Left cardiac atrium (tissue), 4 donors: ENCODE results near the gene PIP5K1B. TPM values are rescaled to one million over a fixed set of nuclear protein-coding genes. Genes with fewer than 3 reads are reported as not detected.
A peak's percentile ranks its signal among the peaks of the same experiment; 100 is the strongest.

Source experiments
- ATAC-seq, 2 donors: fragments of 200-7000 bp; cut with Tn5 transposase; one replicate each; pipeline ENCODE4 v1.9.1; 2020; ENCODE audit warnings: mild to moderate bottlenecking in 2 of 2, moderate library complexity in 2 of 2
- DNase-seq: peaks from one replicate; pipeline ENCODE4 v3.0.0-alpha.2; 2020
- intact Hi-C, 2 donors: fragments of 100-400 bp; cut with DNase I; formaldehyde crosslinking; loops; one replicate each; pipeline versions ENCODE4 v1.14.1 to v1.15.1; 2022 to 2023
- total RNA-seq, 2 donors: library from RNA; stranded (reverse); fragmentation: NEBNext Ultra II Directional; extraction: Animal tissue kit (Norgen Biotek cat#: 25700); gene quantifications; one replicate each; pipeline ENCODE4 v1.2.1, GENCODE V29; 2021
- donor health status: DM: no; HTN: yes; CAD: no.
- donor health status: DM: no; HTN: yes; CAD: no; lungs with severe emphysema.
- donor health status: DM: yes; HTN: yes; CAD: no.
- donor health status: Dilated cardiomyopathy.

The PIP5K1B gene
- total RNA-seq, 2 donors from 2014 or later: 47.0 to 50.1 TPM

- intact Hi-C loops: loop anchor here in 1 of 2 donors (10.0 kb wide), 1 partner anchor 209 kb away; no protein-coding TSS in a partner anchor
- ATAC-seq (no peak), DNase-seq (no peak)
Measured at GRCh38 chr9:68785965-68786364, 80.9 kb downstream of the PIP5K1B start.

DNA sequence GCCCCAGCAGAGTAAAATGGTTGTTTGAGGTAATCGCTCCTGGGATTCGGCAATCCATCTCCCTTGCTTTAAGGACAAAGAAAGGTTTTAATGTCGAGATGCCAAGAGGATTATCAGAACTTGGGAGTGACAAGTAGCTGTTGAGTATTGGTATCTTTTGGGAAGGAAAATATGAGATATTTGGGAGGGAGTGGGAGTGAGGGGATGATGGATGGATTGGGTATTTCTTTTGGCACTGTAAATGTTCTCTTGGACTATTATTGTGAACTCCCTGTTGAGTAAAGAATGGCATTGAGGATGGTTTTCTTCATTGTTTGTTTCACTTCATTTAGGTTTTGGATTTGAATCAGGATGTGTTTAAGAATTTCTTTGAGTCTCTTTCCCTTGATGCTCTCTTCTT is 86.1 kb downstream of the PIP5K1B start:
- intact Hi-C loops: no loop called here
- DNase-seq (no peak), ATAC-seq (peak; percentile 50 to 59)

DNA sequence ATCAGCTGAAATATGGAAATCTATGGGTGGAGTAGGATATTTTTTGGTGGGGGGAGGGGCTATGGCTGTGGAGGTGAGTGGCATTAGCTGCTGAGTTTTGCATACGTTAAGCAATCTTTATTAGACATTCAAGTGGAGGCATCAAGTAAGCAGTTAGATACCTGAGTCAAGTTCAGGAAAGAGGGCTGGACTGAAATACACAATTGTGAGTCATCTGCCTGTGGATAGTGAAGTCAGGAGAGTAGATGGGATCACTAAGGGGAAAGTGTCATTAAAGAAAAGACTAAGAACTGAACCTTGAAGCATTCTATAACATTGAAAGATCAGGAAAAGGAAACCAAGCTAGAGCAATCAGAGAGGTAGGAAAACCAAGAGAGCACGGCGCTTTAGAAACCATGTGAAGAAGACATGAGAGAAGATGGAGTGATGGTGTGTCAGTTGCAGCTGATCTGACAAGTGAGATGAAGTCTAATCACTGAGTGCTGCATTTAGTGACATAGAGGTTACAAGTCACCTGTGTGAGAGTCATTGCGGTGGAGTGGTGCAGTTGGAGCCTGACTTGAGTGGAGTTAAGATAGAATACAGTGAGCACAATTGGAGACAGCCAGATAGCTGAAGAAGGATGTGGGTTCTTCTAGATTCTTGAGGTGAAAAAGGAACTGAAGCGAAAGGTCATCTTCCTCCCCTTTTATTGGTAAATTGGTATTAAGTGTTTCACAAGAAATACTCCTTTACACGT is 88.7 kb downstream of the PIP5K1B start:
- DNase-seq: no peak
- peak in 1 of 2 donors; percentile 60 for ATAC-seq
- intact Hi-C loops: no loop called here

DNA sequence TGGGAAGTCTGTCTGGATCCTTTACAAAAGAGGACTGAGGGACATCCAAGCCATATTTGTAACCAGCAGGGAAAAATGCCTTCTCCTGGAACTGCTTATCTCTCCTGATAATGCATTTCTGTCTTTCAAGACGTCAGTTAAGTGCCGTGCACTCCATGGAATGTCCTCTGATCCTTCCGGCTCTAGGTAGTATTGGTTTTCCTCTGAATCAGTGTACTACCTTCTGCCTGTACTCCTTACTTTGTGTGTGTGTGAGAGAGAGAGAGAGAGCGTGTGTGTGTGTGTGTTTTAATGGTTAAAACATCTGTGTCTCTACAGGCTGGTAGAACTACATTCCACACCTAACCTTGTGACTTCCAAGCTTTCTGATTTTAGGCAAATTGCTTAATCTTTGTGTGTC is 89.9 kb downstream of the PIP5K1B start:
- intact Hi-C loops: no loop called here
- ATAC-seq: peak in 1 of 2 donors; percentile 47

GRCh38 chr9:68795411-68795810 is 90.4 kb downstream of the PIP5K1B start:
- DNase-seq: no peak
- no peak for ATAC-seq
- intact Hi-C loops: no loop called here

More for the DNA sequence above, 89.9 kb downstream of the PIP5K1B start:
- DNase-seq: no peak

- ATAC-seq: no peak
- intact Hi-C loops: no loop called here
Measured at GRCh38 chr9:68797116-68797515, 92.1 kb downstream of the PIP5K1B start.

GRCh38 chr9:68798423-68798822 is 93.4 kb downstream of the PIP5K1B start:
- intact Hi-C loops: no loop called here
- no peak for ATAC-seq

More at GRCh38 chr9:68797116-68797515, 92.1 kb downstream of the PIP5K1B start:
- DNase-seq: no peak

GRCh38 chr9:68800836-68801235 is 95.8 kb downstream of the PIP5K1B start:
- intact Hi-C loops: loop anchor here in 1 of 2 donors (10.0 kb wide), 1 partner anchor 56 kb away; no protein-coding TSS in a partner anchor
- ATAC-seq (no peak), DNase-seq (no peak)

More at GRCh38 chr9:68798423-68798822, 93.4 kb downstream of the PIP5K1B start:
- DNase-seq: no peak

DNA sequence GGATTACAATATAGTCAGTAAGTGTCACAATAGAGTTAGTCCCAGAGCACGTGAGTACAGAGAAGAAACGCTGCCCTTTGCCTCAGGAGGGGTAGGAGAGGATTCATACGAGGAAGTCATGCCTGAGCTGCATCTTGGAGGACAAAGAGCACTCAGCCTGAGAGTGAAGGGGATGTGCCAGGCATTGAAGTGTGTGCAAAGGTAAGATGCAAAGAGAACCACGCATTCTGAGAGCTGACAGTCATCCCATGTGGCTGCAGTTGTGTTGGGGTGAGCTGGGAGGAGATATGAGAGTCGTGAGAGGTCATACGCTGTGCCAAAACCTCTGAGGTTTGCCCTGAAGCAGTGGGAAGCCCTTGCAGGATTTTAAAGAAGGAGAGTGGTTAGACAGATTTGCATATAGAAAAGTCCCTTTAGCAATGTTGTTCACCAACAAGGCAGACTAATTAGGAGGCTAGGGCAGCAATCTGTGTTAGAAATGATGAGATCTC is 97.5 kb downstream of the PIP5K1B start:
- intact Hi-C loops: loop anchor here in 1 of 2 donors (10.0 kb wide), 1 partner anchor 58 kb away; no protein-coding TSS in a partner anchor
- DNase-seq (no peak), ATAC-seq (no peak)

DNA sequence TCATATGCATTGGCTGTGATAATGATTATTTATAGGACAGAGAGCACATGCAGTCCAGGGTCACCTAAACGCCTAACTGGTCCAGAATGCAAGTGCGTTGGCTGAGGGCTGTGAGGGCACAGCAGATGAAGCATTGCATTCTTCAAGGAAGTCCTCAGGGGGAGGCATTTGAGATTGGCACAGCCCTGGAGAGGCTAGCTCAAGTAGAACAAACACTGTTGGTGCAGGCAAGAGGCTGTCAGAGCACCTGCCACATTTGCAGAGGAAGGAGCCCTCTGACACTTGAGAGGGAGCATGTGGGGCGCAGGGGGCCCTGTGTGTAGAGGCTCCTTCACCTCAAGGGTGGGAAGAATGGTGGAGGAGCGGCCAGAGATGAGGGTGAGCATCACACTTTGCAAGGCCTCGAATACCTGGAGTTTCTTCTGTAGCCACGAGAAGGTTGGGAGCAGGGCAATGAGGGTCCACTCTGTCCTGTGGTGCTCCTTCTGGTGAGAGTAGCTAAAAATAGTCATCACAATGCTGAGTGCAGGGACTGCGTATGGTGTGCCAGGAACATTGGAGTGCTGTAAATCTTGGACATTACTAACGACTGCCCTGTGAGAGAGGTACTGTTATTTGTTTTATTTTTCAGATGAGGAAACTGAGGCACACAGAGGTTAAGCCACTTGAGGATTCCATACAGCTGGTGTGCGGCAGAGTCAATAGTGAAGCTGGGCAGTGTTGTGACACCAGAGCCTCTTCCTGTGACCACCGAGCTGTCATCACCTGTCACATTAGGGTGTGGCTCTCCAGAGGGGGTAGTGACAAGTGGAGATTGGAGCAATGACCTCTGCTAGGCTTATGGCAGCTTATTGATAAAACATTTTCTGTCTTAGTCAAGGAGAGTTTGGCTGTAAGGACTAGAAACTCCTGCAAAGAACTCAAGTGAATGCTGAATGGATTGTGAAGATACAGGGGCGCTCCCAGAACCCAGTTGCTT is 100.2 kb downstream of the PIP5K1B start:
- DNase-seq (no peak), ATAC-seq (peak; percentile 88 to 91)
- intact Hi-C loops: loop anchor here in 1 of 2 donors (10.0 kb wide), 1 partner anchor 60 kb away; no protein-coding TSS in a partner anchor

- peak; percentile 19 to 52 for ATAC-seq
- DNase-seq: no peak
- intact Hi-C loops: loop anchor here in 1 of 2 donors (10.0 kb wide), 1 partner anchor 61 kb away; no protein-coding TSS in a partner anchor
Measured at GRCh38 chr9:68805890-68806517, 101.0 kb downstream of the PIP5K1B start.

GRCh38 chr9:68808338-68808890 is 103.4 kb downstream of the PIP5K1B start:
- no peak for DNase-seq
- ATAC-seq: no peak
- intact Hi-C loops: loop anchor here in 1 of 2 donors (10.0 kb wide), 1 partner anchor 64 kb away; no protein-coding TSS in a partner anchor

DNA sequence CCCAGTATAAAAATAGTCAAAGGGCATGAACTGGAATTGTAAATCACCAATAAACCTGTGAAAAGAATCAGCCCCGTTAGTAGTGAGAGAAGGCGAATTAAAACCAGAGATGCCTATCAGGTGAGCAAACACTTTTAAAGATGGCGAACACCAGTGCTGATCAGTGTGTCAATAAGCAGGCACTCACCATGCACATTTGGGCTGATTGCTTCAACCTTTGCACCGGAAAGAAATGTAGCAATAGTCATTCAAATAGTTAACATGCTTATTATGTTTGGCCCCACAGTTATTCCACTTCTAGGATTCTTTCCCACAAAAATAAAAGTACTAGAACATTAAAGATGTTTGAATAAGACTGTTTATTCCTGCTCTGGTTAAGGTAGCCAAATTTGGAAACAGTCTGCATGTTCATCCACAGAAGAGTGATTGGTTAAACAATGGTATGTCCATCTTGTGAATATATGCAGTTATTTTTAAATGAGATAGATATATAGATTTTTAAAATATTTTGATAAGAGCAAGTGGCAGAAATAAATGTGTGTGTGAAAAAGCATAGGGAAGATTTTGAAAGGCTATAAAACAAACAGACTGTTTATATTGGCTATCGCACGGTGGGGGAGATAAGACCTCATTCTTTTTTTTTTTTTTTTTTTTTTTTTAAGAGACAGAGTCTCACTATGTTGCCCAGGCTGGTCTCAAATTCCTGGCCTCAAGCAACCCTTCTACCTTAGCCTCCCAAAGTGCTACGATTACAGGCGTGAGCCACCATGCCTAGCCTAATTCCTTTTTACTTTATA is 112.2 kb downstream of the PIP5K1B start:
- no peak for DNase-seq
- intact Hi-C loops: no loop called here
- no peak for ATAC-seq

- intact Hi-C loops: no loop called here
- ATAC-seq: no peak
- no peak for DNase-seq
Measured at GRCh38 chr9:68819065-68819464, 114.0 kb downstream of the PIP5K1B start.

DNA sequence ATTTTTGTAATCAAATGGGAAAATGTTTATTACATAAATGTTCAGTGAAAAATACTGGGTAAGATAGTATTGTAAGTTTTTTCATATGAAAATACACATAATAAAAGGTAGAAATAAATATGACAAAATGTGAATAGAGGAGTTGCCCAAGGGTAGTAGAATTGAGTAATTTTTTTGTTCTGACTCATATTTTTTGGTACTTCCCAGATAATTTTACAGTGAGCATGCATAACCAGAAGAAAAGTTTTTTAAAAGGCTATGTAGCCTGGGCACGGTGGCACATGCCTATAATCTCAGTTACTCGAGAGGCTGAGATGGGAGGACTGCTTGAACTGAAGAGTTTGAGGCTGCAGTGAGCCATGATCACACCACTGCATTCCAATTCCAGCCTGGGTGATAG is 116.9 kb downstream of the PIP5K1B start:
- ATAC-seq (peak in 1 of 2 donors; percentile 54), DNase-seq (no peak)
- intact Hi-C loops: no loop called here

DNA sequence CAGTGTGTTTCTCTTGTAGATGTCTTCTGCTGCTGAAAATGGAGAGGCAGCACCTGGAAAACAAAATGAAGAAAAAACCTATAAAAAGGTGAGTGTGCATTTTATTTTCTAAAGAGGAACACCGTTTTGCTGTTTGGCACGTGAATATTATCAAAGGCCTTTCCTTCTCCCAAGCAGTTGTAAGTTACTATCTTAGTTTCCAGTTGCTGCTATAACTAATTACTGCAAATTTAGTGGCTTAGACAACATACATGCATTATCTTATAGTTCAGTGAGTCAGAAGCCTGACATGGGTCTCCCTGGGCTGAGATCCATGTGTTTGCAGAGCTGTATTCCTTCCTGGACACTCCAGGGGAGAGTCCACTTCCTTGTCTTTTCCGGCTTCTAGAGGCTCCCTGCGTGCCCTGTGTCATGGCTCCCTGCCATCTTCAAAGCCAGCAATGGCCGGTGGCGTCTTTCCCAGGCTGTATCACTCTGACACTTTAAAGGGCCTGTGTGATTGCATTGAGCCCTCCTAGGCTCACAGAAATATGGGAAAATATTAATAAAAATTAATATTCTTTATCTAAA is 117.6 kb downstream of the PIP5K1B start:
- ATAC-seq (peak; percentile 83 to 89), DNase-seq (peak; percentile 67)
- intact Hi-C loops: no loop called here

GRCh38 chr9:68825762-68826472 is 120.9 kb downstream of the PIP5K1B start:
- intact Hi-C loops: no loop called here
- ATAC-seq (peak in 1 of 2 donors; percentile 29), DNase-seq (no peak)
